GM19099 (cell line): ENCODE data around the gene SLCO4A1.

ENCODE experiments used
- POLR2A ChIP-seq: IDR thresholded peaks from 3 replicates; pipeline ENCODE4 v1.6.1; 2011; ENCODE audit warnings: low read depth; ENCODE audit not compliant: insufficient read length; ENCODE audit errors: extremely low read depth

The SLCO4A1 gene

GRCh38 chr20:62679978-62680589 is 37.8 kb downstream of the SLCO4A1 start:
- no peak for TF ChIP-seq POLR2A

- TF ChIP-seq POLR2A: no peak
Measured at GRCh38 chr20:62682912-62683517, 40.7 kb downstream of the SLCO4A1 start.

- TF ChIP-seq POLR2A: no peak
Measured at GRCh38 chr20:62684981-62685380, 42.7 kb downstream of the SLCO4A1 start.

- TF ChIP-seq POLR2A: no peak
Measured at GRCh38 chr20:62685781-62686555, 43.7 kb downstream of the SLCO4A1 start.

GRCh38 chr20:62686869-62687830 is 44.8 kb downstream of the SLCO4A1 start:
- TF ChIP-seq POLR2A: no peak

GRCh38 chr20:62688083-62688482 is 45.8 kb downstream of the SLCO4A1 start:
- TF ChIP-seq POLR2A: no peak

GRCh38 chr20:62688855-62689460 is 46.7 kb downstream of the SLCO4A1 start:
- no peak for TF ChIP-seq POLR2A

- no peak for TF ChIP-seq POLR2A
Measured at GRCh38 chr20:62689861-62690260, 47.6 kb downstream of the SLCO4A1 start.

GRCh38 chr20:62690261-62690820 is 48.0 kb downstream of the SLCO4A1 start:
- TF ChIP-seq POLR2A: no peak

- no peak for TF ChIP-seq POLR2A
Measured at GRCh38 chr20:62691487-62691886, 49.2 kb downstream of the SLCO4A1 start.

GRCh38 chr20:62692176-62692575 is 49.9 kb downstream of the SLCO4A1 start:
- TF ChIP-seq POLR2A: no peak

- no peak for TF ChIP-seq POLR2A
Measured at GRCh38 chr20:62692801-62693523, 50.7 kb downstream of the SLCO4A1 start.

- TF ChIP-seq POLR2A: no peak
Measured at GRCh38 chr20:62693524-62693922, 51.2 kb downstream of the SLCO4A1 start.

- no peak for TF ChIP-seq POLR2A
Measured at GRCh38 chr20:62694106-62694505, 51.8 kb downstream of the SLCO4A1 start.
